Astrocyte of the hippocampus (primary cell): ENCODE measurements around the gene ZBTB46.

Experiments used
- DNase-seq: peaks from one replicate; pipeline ENCODE4 v3.0.0; 2011; ENCODE audit warnings: low read depth, low spot score

Gene ZBTB46

DNA sequence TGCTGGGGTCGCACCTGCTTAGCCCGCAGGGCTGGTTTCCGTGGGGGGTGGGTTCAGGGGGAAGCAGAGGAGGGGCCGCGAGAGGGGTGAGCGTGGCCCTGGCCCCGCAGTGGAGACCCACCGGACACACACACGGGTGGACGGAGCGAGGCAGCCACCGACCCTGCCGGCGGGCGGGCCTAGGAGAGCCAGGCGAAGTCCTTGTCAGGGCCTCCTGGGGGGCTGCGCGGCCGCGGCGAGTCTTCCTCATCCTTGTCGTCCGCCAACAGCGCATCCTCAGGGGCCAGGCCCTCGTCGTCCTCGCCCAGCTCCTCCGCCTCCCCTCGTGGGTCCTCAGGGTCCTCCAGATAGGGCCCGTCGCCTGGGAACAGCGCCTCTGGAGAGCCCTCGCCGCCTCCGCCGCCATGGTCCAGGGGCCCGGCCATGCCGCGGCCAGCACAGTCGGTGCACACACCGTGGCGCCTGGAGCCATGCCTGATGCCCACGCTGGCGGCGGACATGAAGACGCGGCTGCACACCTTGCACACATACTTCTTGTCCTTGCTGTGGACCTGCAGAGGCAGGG lies 84.2 kb downstream of the ZBTB46 start:
- DNase-seq, result no peak

DNA sequence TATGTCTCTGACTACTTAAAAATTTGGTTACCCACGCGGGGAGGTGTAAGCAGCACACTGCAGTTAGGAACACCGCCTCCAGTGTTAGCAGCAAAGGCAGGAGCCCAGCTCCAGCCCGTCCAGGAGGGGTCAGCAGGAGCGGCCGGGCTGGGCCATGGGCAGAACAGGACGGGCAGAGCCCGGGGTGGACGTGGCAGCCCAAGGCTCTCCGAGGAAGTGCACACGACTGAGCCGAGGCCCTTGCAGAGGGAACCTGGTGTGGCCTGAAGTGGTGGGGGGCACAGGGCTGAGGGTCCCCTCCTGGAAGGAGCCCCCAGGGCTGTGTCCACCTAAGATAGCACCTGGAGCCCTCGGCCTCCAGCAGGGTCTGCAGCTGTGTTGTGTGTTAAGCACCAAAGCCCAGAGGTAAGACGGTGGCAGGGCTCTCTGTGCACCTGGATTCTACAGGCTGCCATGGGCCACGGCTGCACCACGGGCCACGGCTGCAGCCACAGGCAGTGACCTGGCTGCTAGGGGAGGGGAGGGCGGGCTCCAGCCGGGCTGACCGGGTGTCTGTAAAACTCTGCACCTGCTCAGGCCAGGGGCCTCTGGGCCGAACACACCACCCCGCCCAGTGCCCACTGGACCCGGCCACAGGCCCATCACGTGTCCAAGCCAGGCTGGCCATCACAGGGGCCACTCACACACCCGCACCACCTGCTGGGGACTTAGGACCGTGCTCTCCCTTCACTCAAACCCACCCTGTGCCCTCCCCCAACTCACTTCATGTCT lies 84.9 kb downstream of the ZBTB46 start:
- no peak for DNase-seq

DNA sequence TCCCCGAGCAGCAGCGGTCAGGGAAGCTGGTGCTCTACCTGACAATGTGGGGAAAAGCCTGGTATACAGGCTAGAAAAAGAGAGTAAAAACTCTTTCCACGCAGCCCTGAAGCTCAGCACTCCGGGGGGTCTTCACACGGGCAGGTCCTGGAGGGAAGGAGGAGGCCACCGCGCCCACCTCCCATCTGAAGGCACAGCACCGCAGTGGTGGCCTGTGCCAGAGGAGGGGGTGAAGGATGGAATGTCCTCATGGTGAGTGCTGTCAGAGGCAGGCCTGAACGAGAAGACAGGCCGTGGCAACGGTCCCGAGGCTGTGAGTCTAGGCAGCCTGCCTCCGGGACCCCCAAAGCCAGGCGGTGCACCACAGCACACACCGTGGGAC lies 85.6 kb downstream of the ZBTB46 start:
- no peak for DNase-seq

DNA sequence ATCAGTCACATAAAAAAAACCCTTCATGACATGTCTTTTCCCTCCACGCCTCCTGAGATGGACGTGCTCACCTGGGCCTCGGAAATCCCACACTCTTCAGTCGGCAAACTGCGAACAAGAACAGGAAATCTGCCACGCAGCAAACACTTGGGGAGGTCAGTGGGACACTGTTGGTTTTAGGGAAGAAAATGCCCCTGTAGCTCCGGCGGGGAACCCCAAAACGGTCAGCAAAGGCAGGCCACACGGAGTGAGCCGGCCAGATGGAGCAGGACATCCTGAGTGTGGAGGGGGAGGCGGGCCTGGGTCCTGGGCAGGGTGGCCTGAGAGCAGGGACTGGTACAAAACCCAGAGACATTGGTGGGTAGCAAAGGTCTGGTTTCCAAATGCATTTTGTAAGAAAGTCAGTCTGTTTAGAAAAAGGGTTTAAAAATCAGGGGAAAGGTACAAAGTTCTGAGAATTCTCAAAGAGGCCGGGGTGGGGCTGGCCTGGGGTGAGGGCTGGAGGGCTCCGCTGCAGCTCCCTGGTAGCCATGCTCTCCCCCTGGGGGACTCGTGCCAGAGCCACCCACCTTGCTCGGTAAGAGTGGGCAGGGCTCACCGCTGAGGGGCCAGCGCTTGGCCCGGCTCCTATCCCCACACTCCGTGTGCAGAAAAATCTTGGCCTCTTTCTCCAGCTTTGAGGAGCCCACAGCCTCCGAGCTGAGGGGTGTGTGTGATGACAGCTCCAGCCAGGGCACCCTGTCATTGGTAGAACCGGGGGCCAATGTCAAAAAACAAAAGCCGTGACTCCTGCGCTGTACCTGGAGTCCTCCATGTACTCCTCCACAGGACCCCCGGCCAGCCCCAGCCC lies 86.3 kb downstream of the ZBTB46 start:
- DNase-seq, result no peak

DNA sequence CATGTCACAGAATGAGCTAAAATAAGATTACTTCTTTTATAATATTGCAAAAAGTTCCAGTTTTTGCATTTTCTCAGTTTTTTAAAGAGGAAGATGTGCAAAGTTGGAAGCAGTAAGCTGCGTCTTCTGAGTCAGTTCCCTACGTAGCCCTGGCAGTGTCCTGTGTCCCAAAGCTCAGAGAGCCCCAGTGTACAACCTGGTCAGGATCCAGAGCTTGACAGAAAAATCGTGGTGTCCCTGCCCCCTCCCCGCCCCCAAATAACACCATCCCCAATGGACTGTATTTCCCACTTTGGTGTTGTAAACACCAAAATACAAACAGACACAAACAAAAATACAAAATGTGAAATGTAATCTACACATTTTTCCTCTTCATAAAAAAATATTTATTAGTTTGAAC lies 86.9 kb downstream of the ZBTB46 start:
- DNase-seq, result no peak

DNA sequence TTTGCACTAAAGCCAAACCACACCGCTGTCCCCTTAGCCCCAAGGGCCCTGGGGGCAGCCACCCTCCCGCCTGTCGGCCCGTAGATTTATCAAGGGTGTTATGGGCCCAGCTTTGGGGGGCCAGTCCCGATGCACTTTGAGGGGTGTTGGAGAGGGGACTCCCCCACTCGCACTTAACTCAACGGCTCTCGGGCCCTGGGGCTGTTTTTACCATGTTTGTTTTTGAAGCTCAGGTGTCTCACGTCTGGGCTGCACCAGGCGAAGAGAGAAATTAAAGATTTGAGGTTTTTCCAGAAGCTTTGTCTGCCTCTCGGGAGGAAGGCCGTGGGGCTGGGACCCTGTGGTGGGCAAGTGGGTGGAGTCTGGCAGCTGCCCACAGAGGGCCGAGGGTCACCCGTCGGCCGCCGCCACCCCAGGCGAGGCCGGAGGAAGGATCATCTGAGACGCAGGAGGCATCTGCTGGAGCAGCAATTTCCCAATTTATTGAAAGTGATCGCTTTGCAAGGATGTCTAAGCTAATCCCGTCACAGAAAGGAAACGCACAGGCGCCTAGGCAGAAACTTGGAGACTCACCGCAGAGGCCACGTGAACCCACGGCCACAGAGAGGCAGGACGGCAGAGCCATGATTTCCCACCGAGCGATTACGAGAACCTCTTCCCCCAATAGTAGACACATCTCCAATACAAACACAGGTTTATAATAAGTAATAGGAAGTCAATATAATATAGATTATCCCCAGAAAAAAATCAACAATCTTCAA lies 87.7 kb downstream of the ZBTB46 start:
- DNase-seq, result no peak

DNA sequence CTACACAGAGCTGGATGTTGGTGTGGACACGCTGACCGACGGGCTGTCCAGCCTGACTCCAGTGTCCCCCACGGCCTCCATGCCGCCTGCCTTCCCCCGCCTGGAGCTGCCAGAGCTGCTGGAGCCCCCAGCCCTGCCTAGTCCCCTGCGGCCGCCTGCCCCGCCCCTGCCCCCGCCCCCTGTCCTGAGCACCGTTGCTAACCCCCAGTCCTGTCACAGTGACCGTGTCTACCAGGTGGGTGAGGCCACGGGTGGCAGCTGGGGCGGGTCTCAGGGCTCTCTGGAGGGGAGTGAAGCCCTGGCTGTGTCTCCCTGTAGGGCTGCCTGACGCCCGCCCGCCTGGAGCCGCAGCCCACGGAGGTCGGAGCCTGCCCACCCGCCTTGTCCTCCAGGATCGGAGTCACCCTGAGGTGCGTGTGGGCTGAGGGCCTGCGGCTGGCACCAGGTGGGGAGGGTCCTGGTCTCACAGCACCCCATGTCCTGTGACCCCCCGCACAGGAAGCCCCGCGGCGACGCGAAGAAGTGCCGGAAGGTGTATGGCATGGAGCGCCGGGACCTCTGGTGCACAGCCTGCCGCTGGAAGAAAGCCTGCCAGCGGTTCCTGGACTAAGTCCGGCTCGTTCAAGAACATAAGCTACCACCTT lies 88.6 kb downstream of the ZBTB46 start:
- DNase-seq, result no peak

DNA sequence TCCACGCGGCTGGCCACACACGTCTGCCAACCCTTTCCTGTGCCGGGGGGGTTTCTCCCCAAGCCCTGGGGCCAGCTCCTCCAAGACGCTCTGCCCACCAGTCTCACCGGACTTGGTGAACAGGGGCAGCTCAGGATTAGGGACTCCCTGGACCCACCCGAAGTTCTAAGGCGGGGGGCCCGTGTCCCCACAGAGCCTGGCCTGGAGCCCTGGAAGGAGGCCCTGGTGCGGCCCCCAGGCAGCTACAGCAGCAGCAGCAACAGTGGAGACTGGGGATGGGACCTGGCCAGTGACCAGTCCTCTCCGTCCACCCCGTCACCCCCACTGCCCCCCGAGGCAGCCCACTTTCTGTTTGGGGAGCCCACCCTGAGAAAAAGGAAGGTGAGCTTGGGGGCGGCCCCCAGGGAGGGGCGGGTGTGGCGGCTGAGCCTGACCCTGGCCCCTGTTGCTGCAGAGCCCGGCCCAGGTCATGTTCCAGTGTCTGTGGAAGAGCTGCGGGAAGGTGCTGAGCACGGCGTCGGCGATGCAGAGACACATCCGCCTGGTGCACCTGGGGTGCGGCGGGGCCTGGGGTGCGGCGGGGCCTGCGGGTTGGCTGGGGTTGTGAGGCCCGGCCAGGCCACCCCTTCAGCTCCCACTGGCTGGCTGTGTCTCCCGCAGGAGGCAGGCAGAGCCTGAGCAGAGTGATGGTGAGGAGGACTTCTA lies 89.2 kb downstream of the ZBTB46 start:
- DNase-seq, result no peak

DNA sequence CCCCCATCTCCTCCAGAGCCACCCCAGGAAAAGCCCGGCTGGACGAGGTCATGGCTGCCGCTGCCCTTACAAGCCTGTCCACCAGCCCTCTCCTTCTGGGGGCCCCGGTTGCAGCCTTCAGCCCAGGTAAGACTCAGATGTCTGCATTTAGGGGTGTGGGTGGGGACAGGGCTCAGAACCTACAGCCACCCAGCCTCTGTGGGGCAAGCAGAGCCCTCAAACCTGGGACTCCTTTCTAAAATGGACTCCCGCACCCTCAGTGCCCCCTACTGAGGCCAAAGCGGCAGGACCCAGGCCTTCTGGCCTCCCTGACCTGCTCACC lies 89.7 kb downstream of the ZBTB46 start:
- DNase-seq, result no peak

DNA sequence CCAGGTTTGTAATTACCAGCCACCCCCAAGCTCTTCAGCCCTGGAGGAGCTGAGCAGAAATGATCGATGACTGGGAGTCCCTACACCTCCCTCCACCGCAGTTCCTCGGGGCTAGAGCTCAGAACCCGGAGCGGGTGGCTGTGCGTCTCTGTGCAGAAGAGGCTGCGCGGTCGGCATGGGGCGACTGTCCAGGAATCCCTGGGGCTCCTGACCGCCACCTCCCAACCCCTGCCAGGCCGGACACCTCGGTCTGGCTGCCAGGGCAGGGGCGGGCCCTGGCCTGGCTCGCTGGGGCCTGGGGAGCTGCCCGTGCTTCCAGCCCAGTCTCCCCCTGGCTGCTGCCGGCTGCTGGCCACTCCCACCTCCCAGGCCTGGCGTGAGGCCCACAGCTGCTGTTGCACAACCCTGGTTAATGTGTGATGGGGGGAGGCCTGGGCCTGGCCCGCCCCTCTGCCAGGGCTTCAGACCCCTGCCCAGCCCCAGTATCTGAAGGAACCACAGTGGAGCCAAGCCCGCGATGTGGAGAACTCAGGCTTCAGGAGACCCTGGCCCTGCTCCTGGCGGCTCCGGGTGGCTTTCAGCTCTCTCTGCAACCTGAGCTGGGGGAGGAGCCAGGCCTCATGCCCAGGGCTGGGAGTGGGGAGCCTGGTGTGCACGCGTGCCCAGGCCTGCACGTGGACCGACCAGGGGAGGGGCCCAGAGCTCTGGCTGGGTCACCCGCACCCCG lies 90.3 kb downstream of the ZBTB46 start:
- DNase-seq, result peak; percentile 95

DNA sequence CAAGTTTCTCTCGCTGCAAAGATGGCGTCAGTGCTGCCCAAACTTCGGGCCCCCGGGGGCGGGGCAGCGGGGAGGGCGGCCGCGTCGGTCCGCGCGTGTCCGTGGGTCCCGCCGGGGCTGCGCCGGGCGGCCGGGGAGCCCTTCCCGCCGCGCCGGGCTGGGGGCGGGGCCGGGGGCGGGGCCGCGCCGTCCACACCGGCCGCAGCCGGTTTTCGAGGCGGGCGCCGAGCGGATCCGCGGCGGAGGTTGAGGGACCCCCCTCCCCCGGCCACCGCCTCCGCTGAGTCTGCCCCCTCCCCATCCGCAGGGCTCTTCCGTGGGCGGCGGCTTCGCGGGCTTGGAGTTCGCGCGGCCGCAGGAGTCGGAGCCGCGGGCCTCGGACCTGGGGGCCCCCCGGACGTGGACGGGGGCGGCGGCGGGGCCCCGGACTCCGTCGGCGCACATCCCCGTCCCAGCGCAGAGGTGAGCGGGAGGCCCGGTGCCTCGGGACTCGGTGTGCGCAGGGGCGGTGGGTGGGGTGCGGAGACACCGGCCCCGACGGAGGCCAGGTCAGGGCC lies 90.9 kb downstream of the ZBTB46 start:
- DNase-seq, result peak; percentile 63

DNA sequence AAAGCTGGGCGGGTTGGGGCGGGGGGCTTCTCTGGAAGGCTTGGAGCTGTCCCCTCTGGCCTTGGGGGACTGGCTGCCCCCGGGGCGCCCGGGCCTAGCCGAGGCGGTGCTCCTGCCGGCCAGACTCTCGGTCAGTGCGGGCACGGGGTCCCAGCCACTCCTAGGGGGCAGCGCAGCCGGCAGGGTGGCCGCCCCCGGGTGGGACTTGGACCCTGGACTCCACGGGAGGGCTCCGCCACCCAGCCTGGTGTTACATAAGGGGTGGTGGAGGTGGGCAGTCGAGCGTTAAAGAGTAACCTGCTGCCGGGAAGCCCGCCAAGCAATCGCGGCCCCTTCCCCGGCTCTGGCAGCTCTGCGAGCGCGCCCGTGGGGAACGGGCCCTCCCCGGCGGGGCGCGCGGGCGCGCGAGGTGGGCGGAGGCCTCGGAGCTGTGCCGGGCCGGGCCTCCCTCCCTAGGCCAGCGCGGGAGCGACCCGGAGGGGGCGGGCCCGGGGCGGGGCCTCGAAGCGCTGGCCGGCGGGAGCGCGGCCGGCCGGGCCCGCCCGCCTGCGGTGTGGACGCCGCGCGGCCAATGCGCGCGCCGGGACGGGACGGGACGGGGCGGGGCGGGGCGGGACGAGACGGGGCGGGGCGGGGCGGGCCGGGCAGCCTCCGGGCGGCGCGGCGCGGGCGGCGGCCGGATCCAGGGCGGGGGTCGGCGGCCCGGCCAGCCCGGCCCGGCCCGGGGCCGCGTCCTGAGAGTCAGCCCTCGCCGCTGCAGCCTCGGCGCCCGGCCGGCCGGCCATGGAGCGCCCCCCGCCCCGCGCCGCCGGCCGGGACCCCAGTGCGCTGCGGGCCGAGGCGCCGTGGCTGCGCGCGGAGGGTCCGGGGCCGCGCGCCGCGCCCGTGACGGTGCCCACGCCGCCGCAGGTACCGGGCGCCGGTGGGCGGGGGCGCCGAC lies 91.7 kb downstream of the ZBTB46 start, which contains the start of gene SLC2A4RG:
TSS of gene SLC2A4RG (plus strand) at position 647 of the 940 bp plus-strand sequence. CDS start at position 784, 137 bp downstream.
- peak; percentile 94 for DNase-seq

DNA sequence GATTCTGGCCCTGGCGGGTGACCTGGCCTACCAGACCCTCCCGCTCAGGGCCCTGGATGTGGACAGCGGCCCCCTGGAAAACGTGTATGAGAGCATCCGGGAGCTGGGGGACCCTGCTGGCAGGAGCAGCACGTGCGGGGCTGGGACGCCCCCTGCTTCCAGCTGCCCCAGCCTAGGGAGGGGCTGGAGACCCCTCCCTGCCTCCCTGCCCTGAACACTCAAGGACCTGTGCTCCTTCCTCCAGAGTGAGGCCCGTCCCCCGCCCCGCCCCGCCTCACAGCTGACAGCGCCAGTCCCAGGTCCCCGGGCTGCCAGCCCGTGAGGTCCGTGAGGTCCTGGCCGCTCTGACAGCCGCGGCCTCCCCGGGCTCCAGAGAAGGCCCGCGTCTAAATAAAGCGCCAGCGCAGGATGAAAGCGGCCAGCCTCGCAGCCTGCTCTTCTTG lies 92.4 kb downstream of the ZBTB46 start:
- peak; percentile 70 for DNase-seq

DNA sequence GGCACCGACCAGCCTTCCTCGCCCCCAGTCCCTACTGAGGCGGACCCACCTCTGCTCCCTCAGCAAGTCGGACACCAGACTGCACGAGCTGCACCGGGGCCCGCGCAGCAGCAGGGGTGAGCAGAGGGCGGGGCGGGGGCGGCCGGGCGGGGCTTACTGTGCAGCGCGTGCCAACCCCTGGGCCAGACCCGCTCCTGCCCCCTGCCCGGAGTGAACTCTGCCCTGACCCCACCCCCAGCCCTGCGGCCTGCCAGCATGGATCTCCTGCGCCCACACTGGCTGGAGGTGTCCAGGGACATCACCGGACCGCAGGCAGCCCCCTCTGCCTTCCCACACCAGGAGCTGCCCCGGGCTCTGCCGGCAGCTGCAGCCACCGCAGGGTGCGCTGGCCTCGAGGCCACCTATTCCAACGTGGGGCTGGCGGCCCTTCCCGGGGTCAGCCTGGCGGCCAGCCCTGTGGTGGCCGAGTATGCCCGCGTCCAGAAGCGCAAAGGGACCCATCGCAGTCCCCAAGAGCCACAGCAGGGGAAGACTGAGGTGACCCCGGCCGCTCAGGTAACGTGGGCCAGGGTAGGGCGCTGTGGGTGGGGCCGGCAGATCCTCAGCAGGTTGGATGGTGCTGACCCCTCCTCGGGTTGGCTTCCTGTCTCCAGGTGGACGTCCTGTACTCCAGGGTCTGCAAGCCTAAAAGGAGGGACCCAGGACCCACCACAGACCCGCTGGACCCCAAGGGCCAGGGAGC lies 92.9 kb downstream of the ZBTB46 start:
- peak; percentile 23 for DNase-seq

DNA sequence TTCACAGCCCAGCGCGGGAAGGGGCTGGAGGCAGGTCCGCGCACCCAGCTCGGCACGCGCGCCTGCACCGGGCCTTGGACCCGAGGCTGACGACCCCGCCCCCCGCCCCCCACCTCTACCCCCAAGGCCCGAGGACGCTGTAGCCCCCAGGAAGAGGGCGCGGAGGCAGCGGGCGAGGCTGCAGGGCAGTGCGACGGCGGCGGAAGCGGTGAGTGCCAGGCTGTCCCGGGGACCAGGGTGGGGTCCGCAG lies 93.4 kb downstream of the ZBTB46 start:
- DNase-seq, result no peak

DNA sequence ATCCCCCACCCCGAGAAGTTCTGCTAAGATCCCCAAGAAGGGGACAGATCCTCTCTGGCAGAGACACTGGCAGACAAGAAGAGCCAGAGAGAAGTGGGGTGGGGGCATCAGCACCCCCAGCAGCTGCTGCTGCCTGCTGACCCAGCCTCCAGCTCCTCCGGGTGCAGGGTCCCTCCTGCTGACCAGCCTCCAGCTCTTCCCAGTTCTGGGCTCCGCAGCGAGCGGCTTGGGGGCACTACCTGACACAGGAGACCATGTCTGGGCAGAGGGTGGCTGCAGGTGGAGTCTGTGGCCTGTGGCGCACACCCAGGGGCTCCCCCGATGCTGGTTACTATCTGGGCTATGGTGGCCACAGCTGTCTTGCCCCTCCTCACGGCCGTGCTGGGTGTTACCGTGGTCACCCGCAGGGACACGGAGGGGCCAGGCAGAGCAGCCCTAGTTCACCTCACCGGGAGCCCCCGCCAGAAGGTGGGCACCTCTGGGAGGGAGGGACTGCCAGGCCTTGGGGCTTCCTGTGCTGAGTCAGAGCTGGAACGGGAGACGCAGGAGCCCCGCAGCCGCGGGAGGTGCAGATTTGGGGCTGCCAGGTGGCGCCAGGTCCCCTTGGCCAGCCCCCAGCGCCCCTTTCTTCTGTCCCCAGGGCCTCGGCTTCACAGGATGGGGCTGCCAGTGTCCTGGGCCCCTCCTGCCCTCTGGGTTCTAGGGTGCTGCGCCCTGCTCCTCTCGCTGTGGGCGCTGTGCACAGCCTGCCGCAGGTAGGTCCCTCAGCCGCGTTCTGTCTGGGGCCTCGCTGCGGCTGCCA lies 94.0 kb downstream of the ZBTB46 start:
- DNase-seq, result peak; percentile 25
